HepG2 (cell line): Measurements from ENCODE around the gene QSER1. TPM values are rescaled to one million over a fixed set of nuclear protein-coding genes. Genes with fewer than 3 reads are reported as not detected.

Experiments
- ATAC-seq: fragments of 200-7000 bp; cut with Tn5 transposase; 3 replicates; pipeline ENCODE4 v1.9.1; 2020; ENCODE audit warnings: mild to moderate bottlenecking, moderate library complexity
- BruUV-seq: library from RNA; stranded (reverse); fragments of 400-500 nt; replicated peaks from 2 replicates; lab custom pipeline; 2021; lab: Mats Ljungman, UMichigan
- CTCF ChIA-PET: fragments of 300-600 bp; formaldehyde crosslinking; extraction: SDS; loops from one replicate; lab custom pipeline; 2021; ENCODE audit warnings: low total read pairs, inconsistent platforms, low intra/inter-chr PET ratio; lab: Yijun Ruan, JAX
- POLR2A ChIA-PET: fragments of 350-600 bp; sonication (Branson Sonifier 250); formaldehyde crosslinking; loops from one replicate; lab custom pipeline; 2020; ENCODE audit warnings: antibody characterized with exemption, inconsistent platforms; lab: Yijun Ruan, JAX
- DNase-seq: peaks from one replicate; pipeline ENCODE4 v3.0.0-alpha.2; 2015; ENCODE audit warnings: low spot score
- FAIRE-seq: peaks from 3 replicates; lab custom pipeline; 2011; peaks lifted over from hg19 to GRCh38; lab: Jason Lieb, UNC
- H2AFZ ChIP-seq: one replicate; pipeline ENCODE4 v1.6.1; 2011; ENCODE audit warnings: low read length, inconsistent platforms
- H3K27ac ChIP-seq: fragments of 300-600 bp; 3 replicates; pipeline ENCODE4 v1.8.0; 2011; ENCODE audit warnings: mixed run types, mild to moderate bottlenecking, mixed read lengths, low read length, inconsistent platforms; ENCODE audit not compliant: insufficient read depth; ENCODE audit errors: extremely low read length
- H3K27me3 ChIP-seq, 2 experiments: fragments of 200-600 bp in 1 of 2; 2 replicates in 1 of 2; 3 replicates in 1 of 2; pipeline versions ENCODE4 v1.6.0 to v1.8.0; 2011; ENCODE audit warnings: low read length in 2 of 2, mild to moderate bottlenecking in 2 of 2, moderate library complexity in 2 of 2, inconsistent platforms in 1 of 2; ENCODE audit not compliant: insufficient read depth in 2 of 2, control insufficient read depth in 1 of 2
- H3K36me3 ChIP-seq, 2 experiments: fragments of 200-600 bp in 1 of 2; replicated peaks in 1 of 2; 2 replicates in 1 of 2; 3 replicates in 1 of 2; pipeline versions ENCODE4 v1.5.1 to v1.8.0; 2011; ENCODE audit warnings: low read length in 2 of 2, inconsistent platforms in 1 of 2; ENCODE audit not compliant: insufficient read depth in 2 of 2, control insufficient read depth in 1 of 2
- H3K4me1 ChIP-seq: 2 replicates; pipeline ENCODE4 v1.5.1; 2012; ENCODE audit warnings: low read length, inconsistent platforms; ENCODE audit not compliant: insufficient read depth
- H3K4me2 ChIP-seq: 2 replicates; pipeline ENCODE4 v1.6.0; 2011; ENCODE audit warnings: low read depth, low read length, inconsistent platforms
- H3K4me3 ChIP-seq, 3 experiments: fragments of 200-600 bp in 1 of 3; sonication (generic), shearing (Covaris generic) in 1 of 3; replicated peaks in 1 of 3; 2 replicates each; pipeline ENCODE4 v1.5.1; 2011 to 2016; ENCODE audit warnings: low read length in 3 of 3, inconsistent platforms in 2 of 3, low read depth in 2 of 3, mild to moderate bottlenecking in 2 of 3, control low read depth in 1 of 3, mixed read lengths in 1 of 3; ENCODE audit not compliant: insufficient read depth in 1 of 3
- H3K79me2 ChIP-seq: one replicate; pipeline ENCODE4 v1.6.1; 2011; ENCODE audit warnings: low read length, inconsistent platforms; ENCODE audit not compliant: insufficient read depth
- H3K9ac ChIP-seq: 2 replicates; pipeline ENCODE4 v1.6.0; 2011; ENCODE audit warnings: mild to moderate bottlenecking, low read depth, low read length, inconsistent platforms; ENCODE audit not compliant: insufficient read depth
- H3K9me3 ChIP-seq: 2 replicates; pipeline ENCODE4 v1.5.1; 2012; ENCODE audit warnings: mild to moderate bottlenecking, low read length
- H4K20me1 ChIP-seq: 2 replicates; pipeline ENCODE4 v1.6.0; 2011; ENCODE audit warnings: inconsistent platforms, mild to moderate bottlenecking, low read length, moderate library complexity; ENCODE audit not compliant: insufficient read depth
- ELF1 ChIP-seq: sonication (generic); formaldehyde crosslinking; IDR thresholded peaks from 2 replicates; pipeline ENCODE4 v1.4.0; 2020; ENCODE audit warnings: missing genetic modification reagents
- GATAD2A ChIP-seq: IDR thresholded peaks from 2 replicates; pipeline ENCODE4 v1.6.1; 2016
- HDAC1 ChIP-seq: sonication (generic); formaldehyde crosslinking; IDR thresholded peaks from 2 replicates; pipeline ENCODE4 v1.5.1; 2020; ENCODE audit warnings: mild to moderate bottlenecking, missing genetic modification reagents
- HNF4A ChIP-seq: sonication (generic); formaldehyde crosslinking; IDR thresholded peaks from 2 replicates; pipeline ENCODE4 v1.4.0; 2020; ENCODE audit warnings: missing genetic modification reagents
- HNRNPK ChIP-seq: fragments of 200-400 bp; formaldehyde crosslinking; IDR thresholded peaks from 2 replicates; pipeline ENCODE4 v1.6.1; 2018; ENCODE audit warnings: low read length, low read depth, moderate library complexity, mild to moderate bottlenecking; ENCODE audit not compliant: poor library complexity, severe bottlenecking
- KDM2A ChIP-seq: sonication (generic); formaldehyde crosslinking; IDR thresholded peaks from 2 replicates; pipeline ENCODE4 v1.4.0; 2020; ENCODE audit warnings: low read depth, missing genetic modification reagents, borderline replicate concordance
- KMT2A ChIP-seq: sonication (generic); formaldehyde crosslinking; IDR thresholded peaks from 2 replicates; pipeline ENCODE4 v1.4.0; 2020; ENCODE audit warnings: missing genetic modification reagents
- KMT2B ChIP-seq: IDR thresholded peaks from 2 replicates; pipeline ENCODE4 v1.6.1; 2016; ENCODE audit warnings: missing genetic modification reagents, missing compliant biosample characterization
- NFE2L2 ChIP-seq: fragments of 150-350 bp; IDR thresholded peaks from 2 replicates; pipeline ENCODE4 v1.6.1; 2014; ENCODE audit warnings: low read length
- NR1H2 ChIP-seq: sonication (generic); formaldehyde crosslinking; IDR thresholded peaks from 2 replicates; pipeline ENCODE4 v1.8.1; 2022; ENCODE audit warnings: low read depth, missing genetic modification reagents, borderline replicate concordance
- RAD51 ChIP-seq: fragments of 450-650 bp; IDR thresholded peaks from 2 replicates; pipeline ENCODE4 v1.6.1; 2016; ENCODE audit warnings: borderline replicate concordance
- RBAK ChIP-seq: sonication (generic); formaldehyde crosslinking; IDR thresholded peaks from 2 replicates; pipeline ENCODE4 v1.5.1; 2020; ENCODE audit warnings: mild to moderate bottlenecking, missing genetic modification reagents
- SAP130 ChIP-seq: IDR thresholded peaks from 2 replicates; pipeline ENCODE4 v1.6.1; 2016; ENCODE audit warnings: low read depth
- SIN3B ChIP-seq: fragments of 150-350 bp; IDR thresholded peaks from 2 replicates; pipeline ENCODE4 v1.6.1; 2014; ENCODE audit warnings: low read length
- SMAD9 ChIP-seq: sonication (generic); formaldehyde crosslinking; IDR thresholded peaks from 2 replicates; pipeline ENCODE4 v1.5.1; 2020; ENCODE audit warnings: mild to moderate bottlenecking, missing genetic modification reagents
- SP5 ChIP-seq: IDR thresholded peaks from 2 replicates; pipeline ENCODE4 v1.6.1; 2016; ENCODE audit warnings: low read depth, borderline replicate concordance
- ZBTB38 ChIP-seq: sonication (generic); formaldehyde crosslinking; IDR thresholded peaks from 2 replicates; pipeline ENCODE4 v1.5.1; 2020; ENCODE audit warnings: mild to moderate bottlenecking, missing genetic modification reagents
- ZNF180 ChIP-seq: sonication (generic); formaldehyde crosslinking; IDR thresholded peaks from 2 replicates; pipeline ENCODE4 v1.4.0; 2020; ENCODE audit warnings: low read depth, missing genetic modification reagents, borderline replicate concordance
- ZNF260 ChIP-seq: sonication (generic); formaldehyde crosslinking; IDR thresholded peaks from 2 replicates; pipeline ENCODE4 v1.4.0; 2020; ENCODE audit warnings: missing genetic modification reagents, low read depth, mild to moderate bottlenecking, borderline replicate concordance
- ZNF562 ChIP-seq: sonication (generic); formaldehyde crosslinking; IDR thresholded peaks from 2 replicates; pipeline ENCODE4 v1.8.0; 2022; ENCODE audit warnings: missing genetic modification reagents, borderline replicate concordance
- WGBS: methylation state at CpG from one replicate; pipeline ENCODE4 v1.1.6; 2017; ENCODE audit warnings: low lambda C conversion rate; 5-methylcytosine and 5-hydroxymethylcytosine counted together
- in situ Hi-C: cut with HindIII; loops from 2 replicates; pipeline ENCODE4 v1.10.0; 2017; ENCODE audit warnings: low pct_unique_long_range_greater_than_20kb; ENCODE audit not compliant: extremely low pct_ligation_motif_present
- intact Hi-C: fragments of 100-400 bp; cut with micrococcal nuclease; formaldehyde crosslinking; loops from one replicate; pipeline ENCODE4 v1.10.0; 2022; ENCODE audit not compliant: unreplicated experiment
- polyA plus RNA-seq, 8 experiments: library from polyadenylated mRNA; depleted of rRNA in 3 of 8; stranded (reverse) in 7 of 8; unstranded in 1 of 8; fragments of >200 nt; fragmentation: Illumina TruSeq in 4 of 8; extraction: Trizol in 4 of 8; gene quantifications; 2 replicates each; pipeline versions ENCODE4 v1.2.1 to v1.2.3, GENCODE V29; 2011 to 2016; ENCODE audit warnings: low read depth in 4 of 8, missing spikeins in 1 of 8, mixed read lengths in 1 of 8; ENCODE audit not compliant: insufficient read depth in 1 of 8
- total RNA-seq, 5 experiments: library from RNA; depleted of rRNA; stranded (reverse); fragments of >200 nt; fragmentation: Illumina TruSeq; extraction: Trizol; gene quantifications; 2 replicates each; pipeline ENCODE4 v1.2.3, GENCODE V29; 2016; ENCODE audit warnings: low read depth in 1 of 5
- TF ChIP-seq, protein P1 (sequence below): sonication (generic); formaldehyde crosslinking; IDR thresholded peaks from 2 replicates; pipeline ENCODE4 v1.8.1; 2023; ENCODE audit warnings: mild to moderate bottlenecking, moderate library complexity, missing genetic modification reagents
- TF ChIP-seq, protein P2 (sequence below): IDR thresholded peaks from 2 replicates; pipeline ENCODE4 v1.6.1; 2012; ENCODE audit warnings: low read depth, low read length, improper control_type of control experiment
- TF ChIP-seq, protein P3 (sequence below), 2 experiments: fragments of 450-650 bp in 1 of 2; sonication (generic) in 1 of 2; formaldehyde crosslinking; IDR thresholded peaks; 2 replicates each; pipeline versions ENCODE4 v1.5.0 to v1.8.0; 2020 to 2022; ENCODE audit warnings: mild to moderate bottlenecking in 1 of 2, missing genetic modification reagents in 1 of 2

QSER1 gene
- total and polyA plus RNA-seq, 2 of the 13 experiments (the other 11 are each of a cell fraction or from before 2014, with no cell fraction given): 8.9 to 17.3 TPM

DNA sequence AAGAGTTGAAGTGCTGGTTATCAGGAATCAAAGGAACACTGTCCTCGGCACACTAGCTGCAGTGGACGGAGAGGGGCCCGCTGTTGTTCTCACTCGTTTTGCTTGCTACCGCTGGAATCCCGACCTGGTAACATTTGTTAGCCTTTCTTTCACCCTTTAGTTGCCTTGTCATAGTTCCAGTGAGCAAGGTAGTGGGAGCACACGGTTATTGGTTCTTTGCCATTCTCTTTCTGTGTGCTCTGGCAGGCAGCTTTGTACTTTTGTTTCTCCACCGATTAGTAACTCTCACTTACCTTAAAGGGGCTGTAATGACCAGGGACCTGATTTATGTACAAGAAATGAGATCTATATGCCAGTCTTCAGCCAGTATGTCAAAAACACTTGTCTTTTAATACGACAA lies 124.9 kb downstream of the QSER1 start (continued):
- TF ChIP-seq NFE2L2: peak; percentile 25; the same call in 1 of the 2 replicates
- no peak for TF ChIP-seq ZBTB38 (CRISPR knock-in tag)
- TF ChIP-seq SIN3B: 0 out of 2 replicates have a peak, but pooled peaks have one; percentile 41
- TF ChIP-seq KMT2B: peak; percentile 65; the same call in 1 of the 2 replicates
- no peak for TF ChIP-seq NR1H2 (CRISPR knock-in tag)
- 0 out of 2 replicates have a peak, but pooled peaks have one; percentile 8 for TF ChIP-seq HNF4A (CRISPR knock-in tag)
- TF ChIP-seq KMT2A: peak; percentile 70; the same call in 1 of the 2 replicates
- TF ChIP-seq, protein P1, sequence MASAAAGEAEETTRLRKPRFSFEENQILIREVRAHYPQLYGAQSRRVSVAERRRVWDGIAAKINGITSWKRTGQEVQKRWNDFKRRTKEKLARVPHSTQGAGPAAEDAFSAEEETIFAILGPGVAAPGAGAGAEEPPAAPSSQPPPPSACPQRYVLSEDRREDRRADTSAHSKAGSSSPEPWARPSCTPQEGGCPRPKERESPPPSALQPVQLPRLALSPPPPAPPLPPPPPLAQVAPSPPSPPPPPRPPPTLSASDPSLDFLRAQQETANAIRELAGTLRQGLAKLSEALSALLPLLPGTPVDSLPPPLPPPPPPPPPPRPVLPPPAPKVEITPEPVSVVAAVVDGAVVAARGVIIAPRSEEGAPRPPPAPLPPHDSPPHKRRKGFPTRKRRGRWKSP (CRISPR knock-in tag): peak; percentile 46; the same call in 1 of the 2 replicates

DNA sequence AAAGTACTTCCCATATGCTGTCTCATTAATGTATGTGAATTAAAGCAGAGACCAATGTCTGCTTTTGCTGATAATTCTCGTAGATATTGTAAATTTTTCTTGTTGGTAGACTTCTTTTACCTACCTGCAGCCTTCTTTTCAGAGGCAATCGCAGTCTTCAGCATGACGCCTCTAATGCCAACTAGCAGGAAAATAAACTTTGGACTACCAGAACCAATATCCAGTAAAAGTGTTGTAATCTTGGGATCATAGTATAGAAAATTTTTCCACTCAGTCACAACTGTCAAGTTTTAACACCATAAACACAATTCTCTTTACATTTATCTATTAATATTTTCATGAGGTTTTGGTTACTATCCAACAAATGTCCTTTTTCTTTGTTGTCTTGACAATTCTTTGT lies 125.4 kb downstream of the QSER1 start:
- Histone ChIP-seq H2AFZ (no peak overlapping the region), H3K4me2 (peak overlapping the region; percentile 80), H3K9ac (peak overlapping the region; percentile 75), H3K4me3 (peak overlapping the region; percentile 73 to 79 (median 75); a peak in 5 of 6 replicates), H3K79me2 (peaks cover 65% of the 10 kb centered on the region), H3K4me1 (peaks cover 71% of the 10 kb centered on the region), H4K20me1 (no peaks in the 10 kb centered on the region), H3K27me3 (no peaks in the 10 kb centered on the region), H3K9me3 (no peaks in the 10 kb centered on the region), H3K36me3 (no peaks in the 10 kb centered on the region), H3K27ac (peak overlapping the region; percentile 86)
- DNase-seq (peak; percentile 58), FAIRE-seq (no peak), ATAC-seq (no peak)
- no TSS peak for BruUV-seq
- intact Hi-C loops: loop anchor here (1.0 kb wide), 1 partner anchor 21 kb away; the partner anchor contains the start of gene TCP11L1
- CTCF ChIA-PET: no interaction called here
- 1% methylated on average over 3 of the region's 3 CpGs for WGBS
- in situ Hi-C loops: no loop called here
- POLR2A ChIA-PET: interaction anchor here (0.6 to 3.0 kb wide), 5 partner anchors 13 to 923 kb away, joined by 3 to 65 read pairs (median 4); partner anchors contain the start of gene TCP11L1
- TF ChIP-seq ZNF562 (no peak), HDAC1 (no peak), SP5 (no peak), SAP130 (CRISPR knock-in tag) (peak; percentile 38), ZNF180 (CRISPR knock-in tag) (no peak), ELF1 (CRISPR knock-in tag) (no peak), HNRNPK (no peak), ZNF260 (no peak), SMAD9 (no peak), KDM2A (no peak), RBAK (CRISPR knock-in tag) (no peak), RAD51 (no peak), GATAD2A (peak; percentile 47; the same call in 1 of the 2 replicates)
- TF ChIP-seq, protein P2, sequence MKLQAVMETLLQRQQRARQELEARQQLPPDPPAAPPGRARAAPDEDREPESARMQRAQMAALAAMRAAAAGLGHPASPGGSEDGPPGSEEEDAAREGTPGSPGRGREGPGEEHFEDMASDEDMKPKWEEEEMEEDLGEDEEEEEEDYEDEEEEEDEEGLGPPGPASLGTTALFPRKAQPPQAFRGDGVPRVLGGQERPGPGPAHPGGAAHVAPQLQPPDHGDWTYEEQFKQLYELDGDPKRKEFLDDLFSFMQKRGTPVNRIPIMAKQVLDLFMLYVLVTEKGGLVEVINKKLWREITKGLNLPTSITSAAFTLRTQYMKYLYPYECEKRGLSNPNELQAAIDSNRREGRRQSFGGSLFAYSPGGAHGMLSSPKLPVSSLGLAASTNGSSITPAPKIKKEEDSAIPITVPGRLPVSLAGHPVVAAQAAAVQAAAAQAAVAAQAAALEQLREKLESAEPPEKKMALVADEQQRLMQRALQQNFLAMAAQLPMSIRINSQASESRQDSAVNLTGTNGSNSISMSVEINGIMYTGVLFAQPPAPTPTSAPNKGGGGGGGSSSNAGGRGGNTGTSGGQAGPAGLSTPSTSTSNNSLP: 0 out of 2 replicates have a peak, but pooled peaks have one; percentile 30
- TF ChIP-seq, protein P3, sequence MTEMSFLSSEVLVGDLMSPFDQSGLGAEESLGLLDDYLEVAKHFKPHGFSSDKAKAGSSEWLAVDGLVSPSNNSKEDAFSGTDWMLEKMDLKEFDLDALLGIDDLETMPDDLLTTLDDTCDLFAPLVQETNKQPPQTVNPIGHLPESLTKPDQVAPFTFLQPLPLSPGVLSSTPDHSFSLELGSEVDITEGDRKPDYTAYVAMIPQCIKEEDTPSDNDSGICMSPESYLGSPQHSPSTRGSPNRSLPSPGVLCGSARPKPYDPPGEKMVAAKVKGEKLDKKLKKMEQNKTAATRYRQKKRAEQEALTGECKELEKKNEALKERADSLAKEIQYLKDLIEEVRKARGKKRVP (CRISPR knock-in tag; IDR thresholded peaks at IDR 0.05): 0 out of 4 replicates have a peak, but pooled peaks of 1 of the 2 experiments have one; percentile 5
